ENCODE data around the gene USB1.

USB1 gene

GRCh38 chr16:57993438-57993837, 7.8 kb upstream of the USB1 start:
- H3K4me3 ChIP-seq (ENCODE audit: low read depth, low read length): no peak overlapping the region
- no peak for DNase-seq (ENCODE audit: low read depth)
- TF ChIP-seq CTCF (IDR thresholded peaks at IDR 0.05; ENCODE audit: low read depth, low read length, missing control alignments): no peak

GRCh38 chr16:57993897-57994296, 7.3 kb upstream of the USB1 start:
- DNase-seq (ENCODE audit: low read depth): no peak
- no peak overlapping the region for H3K4me3 ChIP-seq (ENCODE audit: low read depth, low read length)
- TF ChIP-seq CTCF (IDR thresholded peaks at IDR 0.05; ENCODE audit: low read depth, low read length, missing control alignments): no peak

GRCh38 chr16:57994361-57994760, 6.8 kb upstream of the USB1 start:
- no peak for TF ChIP-seq CTCF (IDR thresholded peaks at IDR 0.05; ENCODE audit: low read depth, low read length, missing control alignments)
- H3K4me3 ChIP-seq (ENCODE audit: low read depth, low read length): no peak overlapping the region
- DNase-seq (ENCODE audit: low read depth): no peak

GRCh38 chr16:57994778-57995177, 6.4 kb upstream of the USB1 start:
- peak; percentile 42 for TF ChIP-seq CTCF (IDR thresholded peaks at IDR 0.05; ENCODE audit: low read depth, low read length, missing control alignments)
- DNase-seq (ENCODE audit: low read depth): no peak
- no peak overlapping the region for H3K4me3 ChIP-seq (ENCODE audit: low read depth, low read length)

- no peak for DNase-seq (ENCODE audit: low read depth)
- TF ChIP-seq CTCF (IDR thresholded peaks at IDR 0.05; ENCODE audit: low read depth, low read length, missing control alignments): no peak
Observed at GRCh38 chr16:57995721-57996405, 5.3 kb upstream of the USB1 start.

GRCh38 chr16:57996406-57997175, 4.6 kb upstream of the USB1 start:
- no peak overlapping the region for H3K4me3 ChIP-seq (ENCODE audit: low read depth, low read length)
- no peak for DNase-seq (ENCODE audit: low read depth)
- no peak for TF ChIP-seq CTCF (IDR thresholded peaks at IDR 0.05; ENCODE audit: low read depth, low read length, missing control alignments)

More at GRCh38 chr16:57995721-57996405, 5.3 kb upstream of the USB1 start:
- H3K4me3 ChIP-seq (ENCODE audit: low read depth, low read length): no peak overlapping the region

All from GM12864 (cell line).